ENCODE results near the gene PRSS37. TPM values are rescaled to one million over a fixed set of nuclear protein-coding genes. Genes with fewer than 3 reads are reported as not detected.

The PRSS37 gene
- total RNA-seq, 2 donors from 2014 or later: not detected

GRCh38 chr7:141792526-141792925 is 48.8 kb downstream of the PRSS37 start:
- no peak for DNase-seq
- intact Hi-C loops (cut with DNase I): no loop called here
- no peak for ATAC-seq

GRCh38 chr7:141789917-141790316 is 51.4 kb downstream of the PRSS37 start, which contains the start of gene TAS2R5:
TSS of gene TAS2R5 (plus strand) at chr7:141790217. CDS start at chr7:141790362, 145 bp downstream.
- ATAC-seq: no peak
- intact Hi-C loops (cut with DNase I): no loop called here
- DNase-seq: no peak

- intact Hi-C loops (cut with DNase I): no loop called here
- no peak for DNase-seq
- no peak for ATAC-seq
Observed at GRCh38 chr7:141788296-141788695, 53.0 kb downstream of the PRSS37 start.

Other genes starting within 250 kb of the PRSS37 start
- 10 to 100 TPM; 10.6 to 11.1 TPM for gene DENND11, start 139.3 kb downstream of the PRSS37 start, total RNA-seq
- not detected for gene WEE2, start 133.1 kb downstream of the PRSS37 start, total RNA-seq
- gene SSBP1, start 103.1 kb downstream of the PRSS37 start, total RNA-seq: 100 to 1,000 TPM in 1 of 2 donors, 10 to 100 TPM in 1; 80.6 to 109 TPM
- gene TAS2R3, start 77.4 kb downstream of the PRSS37 start, total RNA-seq: under 1 TPM; 0.47 to 0.68 TPM
- gene TAS2R4, start 64.8 kb downstream of the PRSS37 start, total RNA-seq: under 1 TPM; 0.26 to 0.35 TPM
- gene TAS2R5, start 51.3 kb downstream of the PRSS37 start, total RNA-seq: under 1 TPM; 0.53 to 0.58 TPM
- gene OR9A4, start 74.9 kb upstream of the PRSS37 start, total RNA-seq: not detected
- 1 to 10 TPM in 1 of 2 donors, under 1 TPM in 1; 0.12 to 1.4 TPM for gene CLEC5A, start 105.5 kb upstream of the PRSS37 start, total RNA-seq
- not detected for gene TAS2R38, start 132.3 kb upstream of the PRSS37 start, total RNA-seq
- 1 to 10 TPM; 1.0 to 1.2 TPM for gene MGAM, start 154.4 kb upstream of the PRSS37 start, total RNA-seq

All from left cardiac atrium (tissue), 4 donors.